Ishikawa (cell line): ENCODE measurements around the gene RAD51B.

Experiments used
- CEBPB ChIP-seq: IDR thresholded peaks from 2 replicates; pipeline ENCODE4 v1.6.1; 2012
- CREB1 ChIP-seq: IDR thresholded peaks from 2 replicates; pipeline ENCODE4 v1.6.1; 2012; ENCODE audit warnings: low read depth
- EGR1 ChIP-seq: IDR thresholded peaks from 2 replicates; pipeline ENCODE4 v1.6.1; 2012
- EP300 ChIP-seq: IDR thresholded peaks from 2 replicates; pipeline ENCODE4 v1.6.1; 2012; ENCODE audit warnings: borderline replicate concordance
- FOXM1 ChIP-seq: IDR thresholded peaks from 2 replicates; pipeline ENCODE4 v1.6.1; 2012; ENCODE audit warnings: low read depth, borderline replicate concordance
- NFIC ChIP-seq: IDR thresholded peaks from 2 replicates; pipeline ENCODE4 v1.6.1; 2012
- RAD21 ChIP-seq: IDR thresholded peaks from 2 replicates; pipeline ENCODE4 v1.6.1; 2012; ENCODE audit warnings: low read depth
- TAF1 ChIP-seq: IDR thresholded peaks from 2 replicates; pipeline ENCODE4 v1.6.1; 2012; ENCODE audit warnings: low read depth, mild to moderate bottlenecking
- TCF12 ChIP-seq: IDR thresholded peaks from 2 replicates; pipeline ENCODE4 v1.6.1; 2012; ENCODE audit warnings: low read depth
- TEAD4 ChIP-seq: IDR thresholded peaks from 2 replicates; pipeline ENCODE4 v1.6.1; 2012
- YY1 ChIP-seq: IDR thresholded peaks from 2 replicates; pipeline ENCODE4 v1.6.1; 2012; ENCODE audit warnings: low read depth
- ZBTB7A ChIP-seq: IDR thresholded peaks from 2 replicates; pipeline ENCODE4 v1.6.1; 2012; ENCODE audit warnings: low read depth
- TF ChIP-seq, protein P1 (sequence below): IDR thresholded peaks from 2 replicates; pipeline ENCODE4 v1.6.1; 2012
- TF ChIP-seq, protein P2 (sequence below): IDR thresholded peaks from 2 replicates; pipeline ENCODE4 v1.6.1; 2012
- TF ChIP-seq, protein P3 (sequence below): IDR thresholded peaks from 2 replicates; pipeline ENCODE4 v1.6.1; 2012; ENCODE audit warnings: low read depth, mild to moderate bottlenecking

RAD51B gene

DNA sequence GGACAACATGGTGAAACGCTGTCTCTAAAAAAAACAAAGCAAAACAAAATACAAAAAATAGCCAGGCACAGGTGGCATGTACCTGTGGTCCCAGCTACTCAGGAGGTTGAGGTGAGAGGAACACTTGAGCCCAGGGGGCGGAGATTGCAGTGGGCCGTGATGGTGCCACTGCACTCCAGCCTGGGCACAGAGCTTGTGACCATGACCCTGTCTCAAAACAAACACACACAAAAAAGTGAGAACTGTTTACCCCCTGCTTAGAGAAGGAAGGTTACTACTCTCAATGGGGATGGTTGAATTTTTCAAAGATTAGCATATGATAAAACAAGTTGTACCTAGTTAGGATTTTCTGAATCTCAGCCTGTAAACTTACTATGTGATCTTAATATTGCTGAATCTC, 905.3 kb downstream of the RAD51B start:
- TF ChIP-seq TAF1, result no peak
- no peak for TF ChIP-seq NFIC
- no peak for TF ChIP-seq CEBPB
- TF ChIP-seq TCF12, result no peak
- TF ChIP-seq, protein P1, sequence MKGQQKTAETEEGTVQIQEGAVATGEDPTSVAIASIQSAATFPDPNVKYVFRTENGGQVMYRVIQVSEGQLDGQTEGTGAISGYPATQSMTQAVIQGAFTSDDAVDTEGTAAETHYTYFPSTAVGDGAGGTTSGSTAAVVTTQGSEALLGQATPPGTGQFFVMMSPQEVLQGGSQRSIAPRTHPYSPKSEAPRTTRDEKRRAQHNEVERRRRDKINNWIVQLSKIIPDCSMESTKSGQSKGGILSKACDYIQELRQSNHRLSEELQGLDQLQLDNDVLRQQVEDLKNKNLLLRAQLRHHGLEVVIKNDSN, result no peak
- TF ChIP-seq ZBTB7A, result no peak
- no peak for TF ChIP-seq YY1
- no peak for TF ChIP-seq EP300
- TF ChIP-seq TEAD4, result no peak
- TF ChIP-seq FOXM1, result no peak
- TF ChIP-seq, protein P2, sequence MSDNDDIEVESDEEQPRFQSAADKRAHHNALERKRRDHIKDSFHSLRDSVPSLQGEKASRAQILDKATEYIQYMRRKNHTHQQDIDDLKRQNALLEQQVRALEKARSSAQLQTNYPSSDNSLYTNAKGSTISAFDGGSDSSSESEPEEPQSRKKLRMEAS, result no peak
- TF ChIP-seq, protein P3, sequence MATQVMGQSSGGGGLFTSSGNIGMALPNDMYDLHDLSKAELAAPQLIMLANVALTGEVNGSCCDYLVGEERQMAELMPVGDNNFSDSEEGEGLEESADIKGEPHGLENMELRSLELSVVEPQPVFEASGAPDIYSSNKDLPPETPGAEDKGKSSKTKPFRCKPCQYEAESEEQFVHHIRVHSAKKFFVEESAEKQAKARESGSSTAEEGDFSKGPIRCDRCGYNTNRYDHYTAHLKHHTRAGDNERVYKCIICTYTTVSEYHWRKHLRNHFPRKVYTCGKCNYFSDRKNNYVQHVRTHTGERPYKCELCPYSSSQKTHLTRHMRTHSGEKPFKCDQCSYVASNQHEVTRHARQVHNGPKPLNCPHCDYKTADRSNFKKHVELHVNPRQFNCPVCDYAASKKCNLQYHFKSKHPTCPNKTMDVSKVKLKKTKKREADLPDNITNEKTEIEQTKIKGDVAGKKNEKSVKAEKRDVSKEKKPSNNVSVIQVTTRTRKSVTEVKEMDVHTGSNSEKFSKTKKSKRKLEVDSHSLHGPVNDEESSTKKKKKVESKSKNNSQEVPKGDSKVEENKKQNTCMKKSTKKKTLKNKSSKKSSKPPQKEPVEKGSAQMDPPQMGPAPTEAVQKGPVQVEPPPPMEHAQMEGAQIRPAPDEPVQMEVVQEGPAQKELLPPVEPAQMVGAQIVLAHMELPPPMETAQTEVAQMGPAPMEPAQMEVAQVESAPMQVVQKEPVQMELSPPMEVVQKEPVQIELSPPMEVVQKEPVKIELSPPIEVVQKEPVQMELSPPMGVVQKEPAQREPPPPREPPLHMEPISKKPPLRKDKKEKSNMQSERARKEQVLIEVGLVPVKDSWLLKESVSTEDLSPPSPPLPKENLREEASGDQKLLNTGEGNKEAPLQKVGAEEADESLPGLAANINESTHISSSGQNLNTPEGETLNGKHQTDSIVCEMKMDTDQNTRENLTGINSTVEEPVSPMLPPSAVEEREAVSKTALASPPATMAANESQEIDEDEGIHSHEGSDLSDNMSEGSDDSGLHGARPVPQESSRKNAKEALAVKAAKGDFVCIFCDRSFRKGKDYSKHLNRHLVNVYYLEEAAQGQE, result no peak
- TF ChIP-seq CREB1, result no peak
- no peak for TF ChIP-seq EGR1
- no peak for TF ChIP-seq RAD21

DNA sequence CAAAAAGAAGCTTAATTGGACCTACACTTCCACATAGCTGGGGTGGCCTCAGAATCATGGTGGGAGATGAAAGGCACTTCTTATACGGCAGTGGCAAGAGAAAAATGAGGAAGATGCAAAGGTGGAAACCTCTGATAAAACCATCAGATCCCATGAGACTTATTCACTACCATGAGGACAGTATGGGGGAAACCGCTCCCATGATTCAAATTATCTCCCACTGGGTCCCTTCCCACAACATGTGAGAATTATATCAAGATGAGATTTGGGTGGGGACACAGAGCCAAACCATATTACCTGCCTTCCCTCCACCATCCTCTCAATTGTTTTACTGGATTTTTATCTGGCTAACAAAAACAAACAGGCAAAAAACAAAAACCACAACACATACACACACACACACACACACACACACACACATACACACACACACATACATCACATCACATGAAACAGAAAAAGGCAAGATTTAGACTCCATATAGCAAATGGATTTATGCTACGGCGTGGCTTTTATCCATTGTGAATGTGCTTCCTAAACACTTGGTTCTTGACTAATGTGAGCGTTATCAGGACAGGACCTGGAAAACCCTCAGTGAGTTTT, 906.6 kb downstream of the RAD51B start:
- TF ChIP-seq EGR1 (no peak), CEBPB (no peak), RAD21 (no peak)

DNA sequence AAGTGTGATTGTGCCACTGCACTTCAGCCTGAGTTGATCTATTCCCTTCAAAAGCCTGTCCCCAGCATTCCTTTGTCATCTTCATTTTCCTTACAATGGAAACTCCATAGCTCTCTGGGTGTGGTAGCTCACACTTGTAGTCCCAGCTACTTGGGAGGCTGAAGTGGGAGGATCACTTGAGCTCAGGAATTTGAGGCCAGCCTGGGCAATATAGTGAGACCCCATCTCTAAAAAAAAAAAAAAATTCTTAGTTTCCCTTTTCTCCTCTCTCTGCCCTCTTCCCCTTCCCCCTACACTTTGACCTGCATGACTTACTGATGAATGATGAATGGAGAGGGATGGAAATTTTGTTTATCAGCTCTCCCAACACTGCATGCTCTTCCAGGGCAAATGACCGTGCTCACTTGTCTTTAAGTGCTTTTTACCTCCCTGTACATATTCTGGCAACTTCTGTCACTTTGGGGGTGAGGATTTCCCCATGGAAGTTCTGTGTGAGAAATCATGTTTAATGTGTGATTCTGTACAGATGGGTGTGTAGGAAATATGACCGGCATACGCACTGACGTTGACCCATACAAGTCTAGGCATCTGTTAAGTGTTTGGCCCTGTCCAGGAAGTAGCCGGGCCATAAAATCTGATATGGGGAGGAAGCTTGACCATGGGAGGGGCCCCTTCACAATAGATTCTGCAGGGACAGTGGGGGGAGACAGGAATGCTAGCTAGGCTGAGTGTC, 907.9 kb downstream of the RAD51B start:
- TF ChIP-seq TEAD4, result no peak

DNA sequence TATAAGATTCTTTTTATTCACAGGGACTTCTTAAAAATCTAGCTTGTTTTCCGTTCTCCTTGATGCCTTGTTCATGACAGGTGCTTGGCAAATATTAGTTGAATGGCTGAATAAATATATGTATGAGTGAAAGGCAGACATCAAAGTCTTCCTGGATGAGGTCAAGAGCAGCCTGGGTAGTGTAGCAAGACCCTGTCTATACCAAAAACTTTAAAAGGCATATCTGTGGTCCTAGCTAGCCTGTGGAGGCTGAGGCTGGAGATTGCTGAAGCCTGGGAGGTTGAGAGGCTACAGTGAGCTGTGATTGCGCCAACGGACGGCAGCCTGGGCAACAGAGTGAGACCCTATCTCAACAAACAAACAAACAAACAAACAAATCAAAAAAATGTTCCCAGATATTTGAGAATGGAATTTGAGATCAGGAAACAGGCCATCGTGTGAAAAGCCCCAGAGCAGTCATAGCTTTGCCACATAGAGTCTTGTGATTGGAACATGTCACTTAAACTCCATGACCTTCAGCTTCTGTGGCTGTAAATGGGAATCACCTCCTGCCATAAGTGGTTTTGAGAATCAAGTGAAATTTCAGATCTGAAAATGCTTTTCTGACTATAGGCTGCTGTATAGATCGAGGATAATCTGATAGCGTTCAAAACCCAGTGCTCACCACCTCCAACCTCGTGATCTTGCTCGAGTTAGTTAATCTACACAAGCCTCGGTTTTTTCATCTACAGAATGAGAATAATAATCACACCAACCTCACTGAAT, 908.9 kb downstream of the RAD51B start:
- no peak for TF ChIP-seq EP300
- TF ChIP-seq RAD21, result no peak
- no peak for TF ChIP-seq FOXM1
- no peak for TF ChIP-seq TAF1
- TF ChIP-seq NFIC, result no peak
- TF ChIP-seq, protein P1, result no peak
- TF ChIP-seq TCF12, result no peak
- TF ChIP-seq TEAD4, result no peak

DNA sequence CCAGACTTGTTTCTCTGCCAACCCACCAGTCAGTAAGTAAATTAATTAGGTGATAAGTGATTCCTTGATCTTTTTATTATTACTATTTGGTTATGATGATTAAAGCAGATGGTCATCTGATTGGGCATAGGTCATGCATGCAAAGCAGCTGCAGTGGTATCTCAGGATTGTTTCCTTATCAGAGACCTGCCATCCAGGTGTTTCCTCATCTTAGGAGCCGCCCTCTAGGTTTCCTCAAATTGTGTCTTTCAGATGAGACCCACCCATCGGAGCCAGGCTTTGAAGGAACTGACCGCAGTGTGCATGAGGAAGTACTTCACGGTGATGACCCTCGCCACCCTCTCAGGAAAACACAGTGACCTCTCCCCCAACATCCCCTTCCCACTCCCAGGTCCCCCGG, 910.0 kb downstream of the RAD51B start:
- TF ChIP-seq TAF1, result no peak
- TF ChIP-seq RAD21, result no peak
- TF ChIP-seq CEBPB, result no peak
- TF ChIP-seq CREB1, result no peak
- TF ChIP-seq FOXM1, result no peak
- no peak for TF ChIP-seq EGR1
- TF ChIP-seq NFIC, result no peak
- TF ChIP-seq TCF12, result no peak
- no peak for TF ChIP-seq EP300

DNA sequence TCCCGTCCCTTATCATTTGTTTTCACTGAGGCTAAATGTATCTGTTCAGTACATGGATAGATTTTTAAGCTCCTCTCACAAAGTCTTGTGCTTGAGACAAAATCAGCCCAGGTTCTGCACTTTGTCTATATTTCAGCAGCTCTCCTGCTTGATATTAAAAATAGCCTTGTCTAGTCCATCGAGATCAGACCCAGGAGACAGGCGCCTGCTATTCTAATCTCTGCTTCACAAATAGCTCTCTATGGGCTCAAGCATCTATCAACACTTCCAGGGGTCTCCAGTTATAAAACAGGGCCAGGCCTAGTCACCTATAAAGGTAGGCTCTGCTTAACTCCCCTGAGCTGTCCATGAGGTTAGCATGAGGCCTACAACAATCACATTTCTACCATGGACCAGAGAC, 910.8 kb downstream of the RAD51B start:
- TF ChIP-seq, protein P2, result no peak
- TF ChIP-seq TCF12 (no peak), CEBPB (no peak), FOXM1 (no peak), RAD21 (no peak), EP300 (no peak), TAF1 (no peak), NFIC (no peak), YY1 (no peak), CREB1 (no peak), ZBTB7A (no peak), EGR1 (no peak), TEAD4 (no peak)
- TF ChIP-seq, protein P1, result no peak
- TF ChIP-seq, protein P3, result no peak
